Right lobe of liver (tissue), 4 donors: ENCODE data around the gene PIWIL1.

Experiments used
- POLR2A ChIP-seq: fragments of 450-650 bp; IDR thresholded peaks from one replicate; pipeline ENCODE4 v1.6.1; 2017; ENCODE audit warnings: antibody characterized with exemption, mild to moderate bottlenecking
- TF ChIP-seq, protein P1 (sequence below), 4 donors: fragments of 200-600 bp in 3 of 4; fragments of 450-650 bp in 1 of 4; IDR thresholded peaks; one replicate each; pipeline versions ENCODE4 v1.5.1 to v1.8.0; 2016 to 2022; ENCODE audit warnings: antibody characterized with exemption in 4 of 4, mild to moderate bottlenecking in 2 of 4
- donor health status: DM: no; HTN: no; CAD: no.
- donor health status: DM: no; HTN: no; CAD: no.
- donor health status: DM: no; HTN: yes; CAD: no.

DNA sequence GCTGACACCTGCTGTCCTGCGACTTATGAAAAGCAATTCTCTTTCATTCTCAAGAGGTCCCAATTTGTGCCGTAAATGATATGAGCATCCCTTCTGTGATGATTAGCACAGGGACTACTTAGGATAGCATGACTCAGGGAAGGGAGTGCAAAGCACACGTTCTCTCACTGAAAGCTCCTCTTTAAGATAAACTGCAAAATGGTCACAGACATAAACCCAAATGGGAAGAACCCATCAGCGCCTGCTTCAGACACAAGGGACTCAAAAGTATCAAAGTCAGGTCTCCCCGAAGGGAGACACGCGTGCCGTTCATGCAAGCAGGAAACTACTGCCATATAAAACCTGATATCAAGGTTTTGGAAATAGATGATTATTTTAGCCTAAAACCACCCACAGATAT, 33.9 kb upstream of the PIWIL1 start:
- TF ChIP-seq, protein P1, sequence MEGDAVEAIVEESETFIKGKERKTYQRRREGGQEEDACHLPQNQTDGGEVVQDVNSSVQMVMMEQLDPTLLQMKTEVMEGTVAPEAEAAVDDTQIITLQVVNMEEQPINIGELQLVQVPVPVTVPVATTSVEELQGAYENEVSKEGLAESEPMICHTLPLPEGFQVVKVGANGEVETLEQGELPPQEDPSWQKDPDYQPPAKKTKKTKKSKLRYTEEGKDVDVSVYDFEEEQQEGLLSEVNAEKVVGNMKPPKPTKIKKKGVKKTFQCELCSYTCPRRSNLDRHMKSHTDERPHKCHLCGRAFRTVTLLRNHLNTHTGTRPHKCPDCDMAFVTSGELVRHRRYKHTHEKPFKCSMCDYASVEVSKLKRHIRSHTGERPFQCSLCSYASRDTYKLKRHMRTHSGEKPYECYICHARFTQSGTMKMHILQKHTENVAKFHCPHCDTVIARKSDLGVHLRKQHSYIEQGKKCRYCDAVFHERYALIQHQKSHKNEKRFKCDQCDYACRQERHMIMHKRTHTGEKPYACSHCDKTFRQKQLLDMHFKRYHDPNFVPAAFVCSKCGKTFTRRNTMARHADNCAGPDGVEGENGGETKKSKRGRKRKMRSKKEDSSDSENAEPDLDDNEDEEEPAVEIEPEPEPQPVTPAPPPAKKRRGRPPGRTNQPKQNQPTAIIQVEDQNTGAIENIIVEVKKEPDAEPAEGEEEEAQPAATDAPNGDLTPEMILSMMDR (IDR thresholded peaks at IDR 0.05): no peak
- no peak for TF ChIP-seq POLR2A
